ELR (cell line): Measurements from ENCODE around the gene SRSF3.

Experiments used
- DNase-seq: peaks from one replicate; pipeline ENCODE4 v3.0.0-alpha.2; 2015; ENCODE audit warnings: low read depth

Gene SRSF3

GRCh38 chr6:36594029-36594815, at the start of gene SRSF3:
TSS of gene SRSF3 (plus strand) at chr6:36594362. CDS start at chr6:36596763, 2,401 bp downstream.
- peak; percentile 99 for DNase-seq

- DNase-seq = no peak
Observed at GRCh38 chr6:36545767-36546307, 48.3 kb upstream of the SRSF3 start.

- peak; percentile 51 for DNase-seq
Observed at GRCh38 chr6:36546308-36546919, 47.7 kb upstream of the SRSF3 start.

- DNase-seq = peak; percentile 92
Observed at GRCh38 chr6:36546920-36547645, 47.1 kb upstream of the SRSF3 start, which contains the start of gene STK38. TSS of gene STK38 (minus strand) at chr6:36547479. CDS start at chr6:36540202, 7,277 bp downstream.

GRCh38 chr6:36547646-36548400, 46.3 kb upstream of the SRSF3 start:
- DNase-seq = no peak

- DNase-seq = no peak
Observed at GRCh38 chr6:36548401-36548743, 45.8 kb upstream of the SRSF3 start.

- no peak for DNase-seq
Observed at GRCh38 chr6:36550473-36551000, 43.6 kb upstream of the SRSF3 start.

- DNase-seq = no peak
Observed at GRCh38 chr6:36555750-36556252, 38.4 kb upstream of the SRSF3 start.

- no peak for DNase-seq
Observed at GRCh38 chr6:36556281-36556680, 37.9 kb upstream of the SRSF3 start.

- DNase-seq = no peak
Observed at GRCh38 chr6:36559011-36559793, 35.0 kb upstream of the SRSF3 start.

- DNase-seq = no peak
Observed at GRCh38 chr6:36560822-36561221, 33.3 kb upstream of the SRSF3 start.

- DNase-seq = no peak
Observed at GRCh38 chr6:36563237-36563927, 30.8 kb upstream of the SRSF3 start.

GRCh38 chr6:36563928-36564284, 30.3 kb upstream of the SRSF3 start:
- DNase-seq = no peak

GRCh38 chr6:36566418-36566905, 27.7 kb upstream of the SRSF3 start:
- no peak for DNase-seq

- no peak for DNase-seq
Observed at GRCh38 chr6:36570264-36570663, 23.9 kb upstream of the SRSF3 start.

- DNase-seq = no peak
Observed at GRCh38 chr6:36571122-36572043, 22.8 kb upstream of the SRSF3 start.

- DNase-seq = peak; percentile 94
Observed at GRCh38 chr6:36572353-36573311, 21.5 kb upstream of the SRSF3 start.

- no peak for DNase-seq
Observed at GRCh38 chr6:36574679-36575078, 19.5 kb upstream of the SRSF3 start.
